Activated CD8-positive, alpha-beta memory T cell treated with anti-CD3 and anti-CD28 coated beads, Interleukin-2, amount 10 ng/mL, durations not matched to agents 7 days and 5 days (primary cell): ENCODE measurements around the gene OR2T3. TPM values are rescaled to one million over a fixed set of nuclear protein-coding genes. Genes with fewer than 3 reads are reported as not detected.
"Not testable (repeated sequence)": the region's sequence is repeated elsewhere in the genome, so short reads cannot be mapped to it uniquely, and the experiment has no call there.

ENCODE experiments used
- ATAC-seq: fragments of 150-1000 bp; cut with Tn5 transposase; one replicate; pipeline ENCODE4 v1.10.0; 2021; ENCODE audit warnings: moderate library complexity
- CTCF ChIA-PET: fragments of 350-600 bp; sonication (Branson Sonifier 250); formaldehyde crosslinking; loops from one replicate; lab custom pipeline; 2021; ENCODE audit warnings: antibody characterized with exemption; lab: Charles Lee
- DNase-seq: peaks from one replicate; pipeline ENCODE4 v3.0.0-alpha.2; 2020
- H3K27ac Mint-ChIP-seq: one replicate; pipeline ENCODE4 v1.8.0; 2021; ENCODE audit warnings: mild to moderate bottlenecking, mixed read lengths
- H3K27me3 Mint-ChIP-seq: one replicate; pipeline ENCODE4 v1.8.0; 2021; ENCODE audit warnings: mixed read lengths
- H3K36me3 Mint-ChIP-seq: one replicate; pipeline ENCODE4 v1.8.0; 2021; ENCODE audit warnings: mild to moderate bottlenecking, mixed read lengths
- H3K4me1 Mint-ChIP-seq: one replicate; pipeline ENCODE4 v1.8.0; 2021; ENCODE audit warnings: mixed read lengths
- H3K4me3 Mint-ChIP-seq: one replicate; pipeline ENCODE4 v1.8.0; 2021; ENCODE audit warnings: mild to moderate bottlenecking, moderate library complexity, mixed read lengths
- H3K9me3 Mint-ChIP-seq: one replicate; pipeline ENCODE4 v1.8.0; 2022; ENCODE audit warnings: low read depth, mixed read lengths
- total RNA-seq, 2 experiments: library from RNA; stranded (reverse); gene quantifications; one replicate each; pipeline ENCODE4 v1.2.3, GENCODE V29; 2021

The OR2T3 gene
- total RNA-seq, 2 experiments from 2014 or later: not detected

- DNase-seq, H3K9me3 Mint-ChIP-seq, H3K4me3 Mint-ChIP-seq, H3K36me3 Mint-ChIP-seq, CTCF ChIA-PET, H3K27me3 Mint-ChIP-seq, ATAC-seq, H3K4me1 Mint-ChIP-seq, H3K27ac Mint-ChIP-seq: not testable (repeated sequence)
These were observed 24.6 kb upstream of the OR2T3 start for GRCh38 chr1:248448409-248449074.

DNA sequence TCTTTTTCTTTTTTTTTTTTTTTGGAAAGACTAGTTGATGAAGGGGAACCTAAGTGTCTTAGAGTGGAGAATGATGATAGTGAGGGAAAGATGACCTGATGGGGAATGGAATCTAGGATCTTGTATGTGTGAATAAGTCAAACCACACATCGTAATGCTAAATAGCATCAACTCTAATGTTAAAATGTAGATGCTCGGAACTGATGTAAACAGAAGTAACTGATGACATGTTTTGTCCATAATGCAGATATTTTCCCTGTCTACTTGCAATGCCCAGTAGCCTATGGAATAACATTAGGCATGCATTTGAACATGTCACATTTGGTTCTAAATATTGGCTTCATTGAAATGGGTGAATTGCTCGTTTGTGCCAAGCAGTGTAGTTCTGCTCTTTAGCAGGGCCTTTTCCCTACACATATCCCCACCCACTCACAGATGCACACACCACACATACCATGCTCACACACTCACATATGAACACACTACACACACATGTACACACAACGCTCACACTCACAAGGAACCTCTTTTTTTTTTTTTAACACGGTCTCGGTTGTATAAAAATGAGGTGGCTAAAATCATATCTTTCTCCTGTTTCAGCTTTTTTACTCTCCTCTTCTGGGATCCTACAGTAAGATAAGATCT, 23.2 kb upstream of the OR2T3 start:
- ATAC-seq, H3K36me3 Mint-ChIP-seq, H3K4me1 Mint-ChIP-seq, H3K27me3 Mint-ChIP-seq, CTCF ChIA-PET, H3K27ac Mint-ChIP-seq, H3K9me3 Mint-ChIP-seq, H3K4me3 Mint-ChIP-seq, DNase-seq: not testable (repeated sequence)

DNA sequence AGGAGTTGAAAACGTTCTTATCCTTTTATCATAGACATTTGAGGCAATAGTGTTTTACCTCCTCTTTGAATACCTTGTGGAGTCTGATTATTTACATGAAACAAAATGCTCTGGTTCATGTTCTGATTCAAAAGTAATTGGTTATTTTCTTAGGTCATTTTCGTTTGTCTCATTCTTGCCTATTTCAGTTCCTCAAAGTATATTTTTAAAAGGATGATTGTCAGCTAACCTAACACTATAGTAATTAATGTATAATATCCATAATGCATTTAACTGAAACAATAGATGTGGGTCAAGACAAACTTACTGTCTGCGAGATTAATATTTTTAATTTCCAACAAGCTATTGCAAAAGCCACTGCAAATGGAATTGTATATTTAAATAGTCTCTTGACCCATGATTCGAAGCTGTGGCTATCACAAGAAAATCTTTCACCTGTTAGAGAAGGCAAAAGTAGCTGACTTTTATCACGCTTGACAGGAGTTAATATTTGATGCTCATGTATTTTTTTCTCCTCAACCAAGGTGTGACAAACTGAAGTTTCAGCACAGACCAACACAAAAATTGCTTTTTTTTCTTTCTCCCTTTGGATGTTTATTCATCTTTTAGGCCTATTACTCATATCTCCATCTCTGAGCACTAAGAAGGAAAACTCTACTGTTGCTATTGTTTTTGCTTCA, 22.5 kb upstream of the OR2T3 start:
- H3K4me1 Mint-ChIP-seq, H3K36me3 Mint-ChIP-seq, H3K27me3 Mint-ChIP-seq, DNase-seq, H3K4me3 Mint-ChIP-seq, ATAC-seq, H3K27ac Mint-ChIP-seq, CTCF ChIA-PET, H3K9me3 Mint-ChIP-seq: not testable (repeated sequence)

DNA sequence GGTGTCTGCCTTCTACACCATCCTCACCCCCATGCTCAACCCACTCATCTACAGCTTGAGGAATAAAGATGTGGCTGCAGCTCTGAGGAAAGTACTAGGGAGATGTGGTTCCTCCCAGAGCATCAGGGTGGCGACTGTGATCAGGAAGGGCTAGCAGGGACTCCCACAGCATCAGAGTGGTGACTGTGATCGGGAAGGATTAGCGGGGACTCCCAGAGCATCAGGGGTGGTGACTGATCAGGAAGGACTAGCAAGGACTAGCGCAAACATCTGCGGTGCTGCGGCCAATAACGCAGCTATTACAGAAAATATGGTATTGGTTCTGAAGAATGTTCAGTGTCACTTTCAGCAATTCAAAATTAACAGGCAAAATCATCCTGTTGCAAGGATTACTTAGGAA, 19.5 kb upstream of the OR2T3 start:
- H3K4me1 Mint-ChIP-seq, H3K27me3 Mint-ChIP-seq, H3K27ac Mint-ChIP-seq, H3K36me3 Mint-ChIP-seq, ATAC-seq, CTCF ChIA-PET, DNase-seq, H3K9me3 Mint-ChIP-seq, H3K4me3 Mint-ChIP-seq: not testable (repeated sequence)

DNA sequence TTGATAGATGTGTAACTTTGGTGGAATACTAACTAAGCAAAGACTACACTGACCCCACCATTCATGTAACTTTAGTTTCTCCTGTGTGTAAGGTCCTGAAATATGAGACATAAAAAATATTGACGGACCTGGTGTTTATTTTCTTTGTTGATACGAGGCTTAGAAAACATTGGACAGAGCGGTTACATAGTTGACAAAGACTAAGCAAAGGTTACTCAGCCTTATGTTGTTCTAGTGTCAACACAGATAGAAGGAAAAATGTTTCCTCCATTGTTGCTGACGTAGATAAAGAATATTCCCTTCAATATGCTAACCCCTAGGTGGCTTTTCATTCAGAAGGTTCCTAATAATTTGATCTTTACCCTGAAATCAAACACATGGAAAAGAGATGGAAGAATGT, 18.1 kb upstream of the OR2T3 start:
- H3K27ac Mint-ChIP-seq, DNase-seq, H3K4me3 Mint-ChIP-seq, H3K9me3 Mint-ChIP-seq, H3K4me1 Mint-ChIP-seq, ATAC-seq, CTCF ChIA-PET, H3K36me3 Mint-ChIP-seq, H3K27me3 Mint-ChIP-seq: not testable (repeated sequence)

- H3K36me3 Mint-ChIP-seq, H3K9me3 Mint-ChIP-seq, H3K4me1 Mint-ChIP-seq, CTCF ChIA-PET, H3K27ac Mint-ChIP-seq, ATAC-seq, DNase-seq, H3K27me3 Mint-ChIP-seq, H3K4me3 Mint-ChIP-seq: not testable (repeated sequence)
These were observed 16.5 kb upstream of the OR2T3 start for GRCh38 chr1:248456635-248457034.

- H3K9me3 Mint-ChIP-seq, H3K4me1 Mint-ChIP-seq, ATAC-seq, H3K4me3 Mint-ChIP-seq, CTCF ChIA-PET, H3K36me3 Mint-ChIP-seq, DNase-seq, H3K27ac Mint-ChIP-seq, H3K27me3 Mint-ChIP-seq: not testable (repeated sequence)
These were observed 14.0 kb upstream of the OR2T3 start for GRCh38 chr1:248459117-248459516.

GRCh38 chr1:248471154-248471553, 2.0 kb upstream of the OR2T3 start:
- Mint-ChIP-seq H3K4me3 (no peak overlapping the region), H3K27me3 (no peaks in the 10 kb centered on the region), H3K9me3 (no peaks in the 10 kb centered on the region), H3K36me3 (no peaks in the 10 kb centered on the region), H3K27ac (no peak overlapping the region), H3K4me1 (no peaks in the 10 kb centered on the region)
- CTCF ChIA-PET: no interaction called here
- no peak for DNase-seq
- no peak for ATAC-seq

DNA sequence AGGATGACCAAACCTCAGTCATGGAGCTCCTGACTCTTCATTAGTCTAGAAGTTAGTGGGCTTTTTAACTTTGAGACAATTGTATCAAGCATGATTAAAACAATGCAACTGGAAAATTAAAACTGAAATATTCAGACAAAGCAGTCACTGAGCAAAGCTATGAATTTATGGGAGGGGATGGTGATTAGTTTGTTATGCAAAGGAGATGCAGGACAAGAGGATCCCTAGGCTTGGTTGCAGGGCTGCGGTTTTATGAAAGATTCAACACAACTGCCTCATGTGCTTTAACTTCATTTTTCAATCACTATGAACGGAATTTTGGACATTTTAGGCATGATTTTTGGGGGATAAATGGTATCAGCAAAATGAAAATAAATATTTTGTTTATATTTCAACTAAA, 1.0 kb upstream of the OR2T3 start:
- H3K9me3 Mint-ChIP-seq, H3K27me3 Mint-ChIP-seq, CTCF ChIA-PET, DNase-seq, H3K27ac Mint-ChIP-seq, H3K36me3 Mint-ChIP-seq, H3K4me1 Mint-ChIP-seq, ATAC-seq, H3K4me3 Mint-ChIP-seq: not testable (repeated sequence)

- H3K27me3 Mint-ChIP-seq, H3K4me1 Mint-ChIP-seq, H3K27ac Mint-ChIP-seq, H3K4me3 Mint-ChIP-seq, DNase-seq, H3K36me3 Mint-ChIP-seq, H3K9me3 Mint-ChIP-seq, ATAC-seq, CTCF ChIA-PET: not testable (repeated sequence)
These were observed 2.5 kb downstream of the OR2T3 start for GRCh38 chr1:248475660-248476059.

GRCh38 chr1:248481686-248482579, 8.8 kb downstream of the OR2T3 start:
- DNase-seq (peak; percentile 56), ATAC-seq (peak; percentile 88)
- H3K36me3 Mint-ChIP-seq, H3K27me3 Mint-ChIP-seq, CTCF ChIA-PET, H3K9me3 Mint-ChIP-seq, H3K4me1 Mint-ChIP-seq: not testable (repeated sequence)
- Mint-ChIP-seq H3K27ac (peak overlapping the region; percentile 83), H3K4me3 (peak overlapping the region; percentile 76)

DNA sequence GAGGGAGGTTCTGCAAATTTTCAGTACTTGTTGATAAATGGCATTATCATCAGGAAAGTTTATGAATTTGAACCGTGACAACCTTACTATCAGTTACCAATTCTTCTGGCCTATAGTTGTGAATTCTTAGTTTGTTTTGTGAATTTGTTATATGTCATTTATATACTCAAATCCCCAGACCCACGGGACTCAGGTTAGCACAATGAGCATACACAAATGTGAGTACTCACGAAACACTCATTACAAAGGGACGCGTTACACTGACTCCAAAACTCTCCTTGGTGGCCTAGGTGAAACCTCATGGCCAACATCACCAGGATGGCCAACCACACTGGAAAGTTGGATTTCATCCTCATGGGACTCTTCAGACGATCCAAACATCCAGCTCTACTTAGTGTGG, 15.1 kb downstream of the OR2T3 start, which contains the start of gene OR2T5:
TSS of gene OR2T5 (plus strand) at position 301 of the 400 bp plus-strand sequence. CDS start at position 301, 0 bp downstream.
- H3K4me3 Mint-ChIP-seq, DNase-seq, H3K27me3 Mint-ChIP-seq, H3K4me1 Mint-ChIP-seq, ATAC-seq, H3K9me3 Mint-ChIP-seq, CTCF ChIA-PET, H3K36me3 Mint-ChIP-seq, H3K27ac Mint-ChIP-seq: not testable (repeated sequence)

GRCh38 chr1:248496661-248497060, 23.5 kb downstream of the OR2T3 start:
- H3K36me3 Mint-ChIP-seq, H3K4me1 Mint-ChIP-seq, H3K9me3 Mint-ChIP-seq, DNase-seq, H3K27me3 Mint-ChIP-seq, H3K27ac Mint-ChIP-seq, CTCF ChIA-PET, H3K4me3 Mint-ChIP-seq, ATAC-seq: not testable (repeated sequence)
